Measurements from ENCODE around the gene LAG3.

LAG3 gene

GRCh38 chr12:6825398-6826124, 53.2 kb downstream of the LAG3 start:
- Histone ChIP-seq H3K4me3 (ENCODE audit: low read depth, low read length) (peak overlapping the region; percentile 48), H3K27ac (ENCODE audit: low read depth, low read length) (no peak overlapping the region), H3K4me1 (ENCODE audit: control insufficient read depth, insufficient read depth, low read length, unreplicated experiment) (peaks cover 37% of the 10 kb centered on the region), H2AFZ (ENCODE audit: low read length, unreplicated experiment) (no peak overlapping the region), H3K79me2 (ENCODE audit: control insufficient read depth, insufficient read depth, low read length, unreplicated experiment) (peaks cover 27% of the 10 kb centered on the region), H3K27me3 (ENCODE audit: insufficient read depth, low read length) (peaks cover 11% of the 10 kb centered on the region; the same call in 1 of the 2 replicates), H3K36me3 (ENCODE audit: insufficient read depth, low read length) (no peaks in the 10 kb centered on the region)

- Histone ChIP-seq H3K27me3 (ENCODE audit: insufficient read depth, low read length) (peaks cover 11% of the 10 kb centered on the region; the same call in 1 of the 2 replicates), H3K27ac (ENCODE audit: low read depth, low read length) (no peak overlapping the region)
These were observed 53.9 kb downstream of the LAG3 start for GRCh38 chr12:6826125-6826733.

GRCh38 chr12:6826734-6827436, 54.6 kb downstream of the LAG3 start:
- peaks cover 27% of the 10 kb centered on the region for H3K4me1 ChIP-seq (ENCODE audit: control insufficient read depth, insufficient read depth, low read length, unreplicated experiment)
- peak overlapping the region; percentile 68; the same call in 1 of the 2 replicates for H3K4me3 ChIP-seq (ENCODE audit: low read depth, low read length)
- H2AFZ ChIP-seq (ENCODE audit: low read length, unreplicated experiment): peak overlapping the region; percentile 67
- H3K27me3 ChIP-seq (ENCODE audit: insufficient read depth, low read length): peaks cover 9% of the 10 kb centered on the region; the same call in 1 of the 2 replicates
- H3K79me2 ChIP-seq (ENCODE audit: control insufficient read depth, insufficient read depth, low read length, unreplicated experiment): peaks cover 29% of the 10 kb centered on the region
- H3K36me3 ChIP-seq (ENCODE audit: insufficient read depth, low read length): peaks cover 2% of the 10 kb centered on the region; the same call in 1 of the 2 replicates
- H3K27ac ChIP-seq (ENCODE audit: low read depth, low read length): peak overlapping the region; percentile 73

More at GRCh38 chr12:6826125-6826733, 53.9 kb downstream of the LAG3 start:
- H3K4me1 ChIP-seq (ENCODE audit: control insufficient read depth, insufficient read depth, low read length, unreplicated experiment): peaks cover 31% of the 10 kb centered on the region
- no peaks in the 10 kb centered on the region for H3K36me3 ChIP-seq (ENCODE audit: insufficient read depth, low read length)
- no peak overlapping the region for H3K4me3 ChIP-seq (ENCODE audit: low read depth, low read length)
- peaks cover 29% of the 10 kb centered on the region for H3K79me2 ChIP-seq (ENCODE audit: control insufficient read depth, insufficient read depth, low read length, unreplicated experiment)
- no peak overlapping the region for H2AFZ ChIP-seq (ENCODE audit: low read length, unreplicated experiment)

- H2AFZ ChIP-seq (ENCODE audit: low read length, unreplicated experiment): peak overlapping the region; percentile 67
- peak overlapping the region; percentile 68 for H3K4me3 ChIP-seq (ENCODE audit: low read depth, low read length)
- H3K79me2 ChIP-seq (ENCODE audit: control insufficient read depth, insufficient read depth, low read length, unreplicated experiment): peaks cover 29% of the 10 kb centered on the region
- H3K4me1 ChIP-seq (ENCODE audit: control insufficient read depth, insufficient read depth, low read length, unreplicated experiment): peaks cover 25% of the 10 kb centered on the region
- peaks cover 5% of the 10 kb centered on the region; the same call in 1 of the 2 replicates for H3K36me3 ChIP-seq (ENCODE audit: insufficient read depth, low read length)
- H3K27ac ChIP-seq (ENCODE audit: low read depth, low read length): peak overlapping the region; percentile 73
- 0 out of 2 replicates have a peak, but pooled peaks cover 6% of the 10 kb centered on the region for H3K27me3 ChIP-seq (ENCODE audit: insufficient read depth, low read length)
These were observed 55.2 kb downstream of the LAG3 start for GRCh38 chr12:6827437-6827911.
